HG03159 (cell line): ENCODE results near the gene IPO11.
"Not testable (repeated sequence)": the region's sequence is repeated elsewhere in the genome, so short reads cannot be mapped to it uniquely, and the experiment has no call there.

Source experiments
- ATAC-seq: cut with Tn5 transposase; IDR thresholded peaks from one replicate; pipeline ENCODE4 v1.9.1; 2021; ENCODE audit warnings: mild to moderate bottlenecking, moderate library complexity; ENCODE audit not compliant: unreplicated experiment

IPO11 gene

DNA sequence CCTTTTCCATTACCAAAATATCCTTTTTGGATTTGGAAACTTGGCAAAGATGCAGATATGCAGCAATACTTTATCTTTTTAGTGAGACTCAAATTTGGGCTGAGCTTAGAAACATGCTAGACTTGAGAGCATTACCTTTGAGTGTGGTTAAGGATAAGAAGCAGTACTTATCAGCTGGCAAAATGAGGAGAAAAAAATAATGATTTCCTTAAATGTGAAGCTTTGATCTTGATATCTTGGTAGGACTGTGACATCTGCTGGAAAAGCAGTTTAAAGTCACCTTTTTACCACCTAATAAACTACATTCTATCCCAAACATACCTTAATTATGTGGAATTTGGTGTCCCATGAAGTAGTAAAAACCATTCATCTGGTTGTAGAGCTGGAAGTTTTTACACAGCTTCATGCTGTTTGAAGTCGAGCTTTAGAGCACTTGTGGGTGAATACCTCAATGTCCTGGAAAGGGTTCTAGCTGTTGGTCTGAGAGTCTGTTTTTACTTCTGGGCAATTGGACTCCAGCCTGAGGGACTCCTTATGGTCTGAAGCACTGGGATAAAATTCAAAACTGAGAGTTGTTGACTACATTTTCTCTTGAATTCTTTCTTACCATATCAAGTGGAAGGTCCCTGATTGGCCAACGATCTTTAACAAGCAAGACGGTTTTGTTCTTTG, 219.5 kb downstream of the IPO11 start:
- ATAC-seq: no peak

- ATAC-seq: no peak
Measured at GRCh38 chr5:62633243-62633642, 220.7 kb downstream of the IPO11 start.

- no peak for ATAC-seq
Measured at GRCh38 chr5:62640446-62640845, 227.9 kb downstream of the IPO11 start.

DNA sequence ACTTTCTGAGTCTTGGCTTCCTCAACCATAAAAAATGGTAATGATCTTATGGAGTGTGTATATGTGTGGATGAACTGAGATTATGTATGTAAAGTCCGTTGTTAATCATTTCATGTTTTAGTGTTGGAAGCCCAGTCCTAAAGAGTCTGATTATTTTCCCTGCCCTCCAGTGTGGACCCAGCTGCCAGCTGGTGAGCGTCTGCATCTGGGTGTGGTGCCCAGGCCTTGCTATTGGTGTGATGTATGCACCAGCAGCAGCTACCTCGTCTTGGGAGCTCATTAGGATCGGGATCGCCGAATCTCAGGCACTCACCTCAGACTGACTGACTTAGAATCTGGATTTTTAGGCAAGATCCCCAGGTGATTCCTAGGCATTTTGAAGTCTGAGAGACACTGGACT, 229.9 kb downstream of the IPO11 start:
- no peak for ATAC-seq

DNA sequence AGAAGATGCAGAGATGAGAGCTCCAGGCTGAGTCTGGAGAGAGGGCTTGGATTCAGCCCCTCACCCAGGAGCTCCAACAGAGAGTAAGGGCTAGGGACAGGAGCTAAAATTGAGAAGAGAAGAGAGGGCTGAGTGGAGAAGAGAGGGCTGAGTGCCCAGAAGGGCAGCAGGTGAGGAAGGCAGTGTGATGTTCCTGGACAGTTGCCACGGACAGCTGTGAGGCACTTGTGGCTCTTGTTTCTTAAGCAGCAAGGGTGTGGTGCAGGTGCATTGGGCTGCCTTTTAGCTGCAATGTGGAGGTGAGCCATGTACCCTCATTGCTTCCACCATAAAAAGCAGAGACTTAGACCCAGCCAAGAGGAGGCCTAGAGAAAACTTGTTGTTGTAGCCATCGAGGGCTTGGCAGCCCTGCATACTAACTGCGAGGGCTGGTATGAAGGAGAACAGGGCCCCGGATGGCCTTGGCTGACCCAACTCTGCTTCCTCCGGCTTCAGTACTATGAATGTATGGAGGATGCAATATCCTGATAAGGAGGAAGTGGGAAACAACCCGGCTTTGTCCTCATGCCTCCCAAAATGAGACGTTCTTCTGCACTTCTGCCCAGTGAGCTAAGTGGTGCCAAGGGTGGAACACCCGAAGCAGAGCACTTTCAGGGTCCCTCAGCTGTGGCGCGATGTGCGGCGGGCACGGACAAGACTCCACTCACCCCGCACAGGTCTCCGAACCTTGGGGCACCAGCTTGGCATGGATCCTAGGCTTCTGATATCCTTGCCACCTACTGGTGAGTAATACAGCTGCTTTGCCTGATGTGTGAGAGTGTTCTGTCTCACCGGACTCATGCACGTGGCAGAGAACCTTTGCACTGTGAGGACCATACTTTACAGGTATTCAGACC, 231.2 kb downstream of the IPO11 start:
- no peak for ATAC-seq

- no peak for ATAC-seq
Measured at GRCh38 chr5:62645223-62645622, 232.7 kb downstream of the IPO11 start.

DNA sequence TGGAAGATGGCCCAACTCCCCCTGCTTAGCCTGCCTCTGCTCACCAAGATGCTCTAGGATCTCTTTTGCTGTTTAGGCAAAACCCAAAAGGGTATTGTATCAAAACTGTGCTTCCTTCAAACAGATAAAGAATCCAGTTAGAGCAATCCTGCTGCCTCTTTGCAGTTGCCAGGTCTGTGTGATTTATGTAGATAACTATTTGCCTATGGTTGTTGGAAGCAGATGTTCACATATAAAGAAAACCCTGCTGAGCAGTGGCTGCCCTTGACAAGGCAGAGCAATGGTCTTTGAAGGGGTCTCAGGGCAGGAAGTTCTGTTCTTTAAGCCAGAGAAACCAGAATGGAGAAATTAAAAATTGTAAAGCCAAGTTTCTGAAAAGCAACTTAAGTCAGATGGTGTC, 234.7 kb downstream of the IPO11 start:
- ATAC-seq: no peak

DNA sequence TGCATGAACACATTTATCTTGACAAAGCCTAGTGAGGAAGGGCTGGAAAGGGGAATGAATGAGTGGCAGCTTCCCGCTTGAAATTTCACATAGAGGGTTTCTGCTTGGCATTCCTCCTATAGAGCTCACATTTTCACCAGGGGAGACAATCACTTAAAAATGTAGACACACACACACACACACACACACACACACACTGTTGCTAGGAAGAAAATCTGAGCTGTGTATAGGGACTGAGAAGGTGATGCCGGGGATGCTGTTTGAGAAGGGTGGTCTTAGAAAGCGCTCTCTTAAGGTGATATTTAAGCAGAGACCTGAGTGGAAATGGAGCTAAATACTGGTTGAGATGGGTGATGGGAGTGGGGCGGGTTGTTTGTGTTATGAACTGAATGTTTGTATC, 236.5 kb downstream of the IPO11 start:
- ATAC-seq: no peak

GRCh38 chr5:62649476-62650113, 237.0 kb downstream of the IPO11 start:
- ATAC-seq: no peak

DNA sequence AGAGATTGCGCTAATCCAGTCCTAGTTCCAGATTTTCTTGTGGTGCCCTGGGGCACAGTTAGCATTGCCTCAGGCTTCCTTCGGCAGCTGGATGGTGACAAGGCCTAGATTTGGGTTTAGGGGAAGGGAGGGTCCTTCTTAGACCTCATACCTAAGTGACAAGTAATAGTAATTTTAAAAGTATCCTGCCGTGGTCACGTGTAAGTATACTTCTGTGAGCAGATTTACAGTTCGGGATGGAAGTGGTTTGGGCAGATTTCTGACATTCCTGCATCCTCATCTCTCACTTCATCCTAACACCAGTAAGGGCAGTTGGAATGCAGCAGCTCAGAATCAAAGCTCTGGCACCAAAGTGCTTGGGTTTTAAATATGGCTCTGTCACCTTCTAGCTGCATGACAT, 237.6 kb downstream of the IPO11 start:
- no peak for ATAC-seq

- ATAC-seq: no peak
Measured at GRCh38 chr5:62652225-62652624, 239.7 kb downstream of the IPO11 start.

DNA sequence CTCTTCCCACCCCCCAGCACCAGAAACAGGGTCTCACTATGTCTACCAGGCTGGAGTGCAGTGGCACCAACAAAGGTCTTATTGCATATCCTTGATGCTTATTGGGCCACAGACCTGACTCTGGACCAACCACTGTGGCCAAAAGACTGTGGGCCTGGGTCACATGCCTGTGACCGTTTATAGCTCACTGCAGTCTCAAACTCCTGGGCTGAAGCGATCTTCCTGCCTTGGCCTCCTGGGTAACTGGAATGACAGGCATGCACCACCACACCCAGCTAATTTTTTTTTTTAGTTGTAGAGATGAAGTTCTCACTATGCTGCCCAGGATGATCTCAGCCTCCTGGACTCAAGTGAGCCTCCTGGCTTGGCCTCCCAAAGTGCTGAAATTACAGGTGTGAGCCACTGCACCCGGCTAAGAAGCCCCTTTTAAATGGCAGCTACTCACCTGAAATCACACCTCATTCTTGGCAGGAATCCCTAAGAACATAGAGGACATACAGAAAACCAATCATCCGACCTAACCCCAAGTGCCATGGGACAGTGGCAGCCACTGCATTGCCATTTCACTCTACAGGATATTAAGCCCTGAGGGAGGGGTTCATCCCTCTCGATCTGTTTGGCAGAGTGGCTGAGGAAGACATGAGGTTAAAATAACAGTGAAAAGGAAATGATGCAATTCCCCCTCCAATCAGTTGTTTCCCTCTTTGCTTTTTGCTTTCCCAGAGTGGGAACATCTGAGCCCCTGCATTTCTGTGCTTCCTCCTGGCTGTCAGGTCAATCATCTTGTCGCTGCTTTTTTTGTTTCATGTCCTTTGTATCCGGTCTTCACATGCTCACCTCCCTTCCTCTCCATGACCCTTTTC, 240.7 kb downstream of the IPO11 start:
- no peak for ATAC-seq

DNA sequence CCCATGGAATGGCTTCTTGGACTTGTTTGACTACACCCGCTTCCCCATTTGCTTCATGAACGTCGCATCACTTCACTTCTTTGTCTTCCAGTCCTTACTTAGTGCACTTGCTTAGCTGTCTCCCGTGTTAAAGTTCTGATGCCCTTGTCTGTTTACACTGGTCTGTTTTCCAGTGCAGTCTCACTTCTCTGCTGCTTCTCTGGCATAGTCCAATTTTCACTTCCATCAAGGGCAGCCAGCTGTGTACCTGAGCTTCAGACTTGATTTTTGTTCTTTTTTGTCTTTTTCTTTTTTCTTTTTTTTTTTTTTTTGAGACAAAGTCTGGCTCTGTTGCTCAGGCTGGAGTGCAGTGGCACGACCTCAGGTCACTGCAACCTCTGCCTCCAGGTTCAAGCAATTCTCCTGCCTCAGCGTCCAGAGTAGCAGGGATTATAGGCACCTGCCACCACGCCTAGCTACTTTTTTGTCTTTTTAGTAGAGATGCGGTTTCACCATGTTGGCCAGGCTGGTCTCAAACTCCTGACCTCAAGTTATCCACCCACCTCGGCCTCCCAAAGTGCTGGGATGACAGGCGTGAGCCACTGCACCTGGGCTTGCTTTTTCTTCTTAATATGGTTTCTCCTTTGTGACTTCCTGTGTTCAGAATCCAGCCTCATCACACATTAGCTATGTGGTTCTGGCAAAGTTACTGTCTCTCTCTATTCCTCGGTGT, 241.5 kb downstream of the IPO11 start:
- ATAC-seq: no peak

DNA sequence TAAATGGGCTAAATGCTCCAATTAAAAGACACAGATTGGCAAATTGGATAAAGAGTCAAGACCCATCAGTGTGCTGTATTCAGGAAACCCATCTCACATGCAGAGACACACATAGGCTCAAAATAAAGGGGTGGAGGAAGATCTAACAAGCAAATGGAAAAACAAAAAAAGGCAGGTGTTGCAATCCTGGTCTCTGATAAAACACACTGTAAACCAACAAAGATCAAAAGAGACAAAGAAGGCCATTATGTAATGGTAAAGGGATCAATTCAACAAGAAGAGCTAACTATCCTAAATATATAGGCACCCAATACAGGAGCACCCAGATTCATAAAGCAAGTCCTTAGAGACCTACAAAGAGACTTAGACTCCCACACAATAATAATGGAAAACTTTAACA, 245.2 kb downstream of the IPO11 start:
- ATAC-seq: not testable (repeated sequence)

- ATAC-seq: no peak
Measured at GRCh38 chr5:62661126-62661525, 248.6 kb downstream of the IPO11 start.

DNA sequence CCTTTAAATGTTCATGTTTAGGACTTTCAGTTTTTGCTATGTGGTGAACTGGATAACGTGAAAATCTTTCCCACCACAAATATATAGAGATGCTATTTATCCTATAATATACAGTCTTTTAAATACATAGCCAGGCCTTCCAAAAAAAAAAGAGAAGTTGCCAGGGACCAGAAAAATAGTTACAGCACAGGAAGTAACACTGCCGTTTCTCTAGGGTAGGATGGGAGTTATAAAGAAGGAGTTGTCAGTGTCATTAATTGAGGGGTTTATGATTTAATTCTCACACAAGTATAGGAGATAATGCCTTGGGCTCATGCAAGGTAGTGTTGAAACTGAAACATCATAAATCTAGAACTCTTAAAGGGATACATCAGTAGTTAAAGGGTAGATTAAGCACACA, 250.0 kb downstream of the IPO11 start:
- ATAC-seq: no peak

- ATAC-seq: no peak
Measured at GRCh38 chr5:62671479-62671878, 258.9 kb downstream of the IPO11 start.

- ATAC-seq: not testable (repeated sequence)
Measured at GRCh38 chr5:62676596-62676995, 264.0 kb downstream of the IPO11 start.
